Hepatocyte (in vitro differentiated cells): ENCODE measurements around the gene PTGES2.

Experiments used
- EZH2phosphoT487 ChIP-seq: fragments of 200-600 bp; sonication (generic); IDR thresholded peaks from one replicate; pipeline ENCODE4 v1.6.1; 2018; ENCODE audit warnings: antibody characterized with exemption, mild to moderate bottlenecking, low read depth, moderate library complexity; ENCODE audit not compliant: unreplicated experiment, severe bottlenecking
- TF ChIP-seq, protein P1 (sequence below): fragments of 200-600 bp; sonication (generic); IDR thresholded peaks from 2 replicates; pipeline ENCODE4 v1.5.1; 2016; ENCODE audit warnings: antibody characterized with exemption, mild to moderate bottlenecking; ENCODE audit not compliant: poor library complexity

DNA sequence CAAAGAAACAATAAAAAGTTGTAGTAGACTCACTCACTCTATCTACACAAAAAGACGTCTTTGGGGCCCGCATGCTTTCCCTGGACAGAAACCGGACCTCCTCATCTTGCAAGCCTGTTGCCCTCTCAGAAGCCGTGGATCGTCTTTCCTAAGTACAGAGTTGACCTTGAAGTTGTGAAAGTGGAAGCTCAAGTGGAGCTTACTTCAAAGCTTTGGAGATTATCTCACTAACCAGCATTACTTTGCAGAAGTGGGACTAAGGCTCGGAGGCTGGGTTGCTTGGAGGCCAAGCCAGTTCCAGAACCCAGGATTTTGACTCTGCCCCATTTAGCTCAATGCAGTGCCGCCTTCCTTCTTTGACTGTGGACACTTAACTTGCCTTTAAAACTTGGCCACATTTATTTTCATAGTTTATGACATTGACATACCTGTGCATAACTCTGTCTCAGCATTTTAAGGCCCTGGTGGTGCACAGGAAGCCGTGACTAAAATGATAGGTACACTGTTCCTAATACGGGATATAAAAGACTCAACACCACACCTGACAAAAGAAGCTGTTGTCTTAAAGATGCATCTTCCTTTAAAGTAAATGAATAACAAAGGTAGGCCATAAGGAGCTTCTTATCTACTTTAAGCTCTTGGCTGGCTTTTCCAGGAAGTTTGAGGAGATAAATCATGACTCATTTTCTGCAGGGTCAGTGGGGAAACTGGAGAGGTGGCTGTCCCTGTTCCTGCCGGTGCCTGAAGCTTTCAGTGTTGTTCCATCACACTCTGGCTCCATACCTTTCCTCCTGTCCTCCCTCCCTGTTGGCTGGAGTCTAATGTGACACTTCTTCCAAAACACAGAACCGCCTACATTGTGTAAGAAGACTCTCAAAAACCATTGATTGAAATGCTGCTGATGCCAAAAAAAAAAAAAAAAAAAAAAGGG, 48.8 kb downstream of the PTGES2 start:
- TF ChIP-seq, protein P1, sequence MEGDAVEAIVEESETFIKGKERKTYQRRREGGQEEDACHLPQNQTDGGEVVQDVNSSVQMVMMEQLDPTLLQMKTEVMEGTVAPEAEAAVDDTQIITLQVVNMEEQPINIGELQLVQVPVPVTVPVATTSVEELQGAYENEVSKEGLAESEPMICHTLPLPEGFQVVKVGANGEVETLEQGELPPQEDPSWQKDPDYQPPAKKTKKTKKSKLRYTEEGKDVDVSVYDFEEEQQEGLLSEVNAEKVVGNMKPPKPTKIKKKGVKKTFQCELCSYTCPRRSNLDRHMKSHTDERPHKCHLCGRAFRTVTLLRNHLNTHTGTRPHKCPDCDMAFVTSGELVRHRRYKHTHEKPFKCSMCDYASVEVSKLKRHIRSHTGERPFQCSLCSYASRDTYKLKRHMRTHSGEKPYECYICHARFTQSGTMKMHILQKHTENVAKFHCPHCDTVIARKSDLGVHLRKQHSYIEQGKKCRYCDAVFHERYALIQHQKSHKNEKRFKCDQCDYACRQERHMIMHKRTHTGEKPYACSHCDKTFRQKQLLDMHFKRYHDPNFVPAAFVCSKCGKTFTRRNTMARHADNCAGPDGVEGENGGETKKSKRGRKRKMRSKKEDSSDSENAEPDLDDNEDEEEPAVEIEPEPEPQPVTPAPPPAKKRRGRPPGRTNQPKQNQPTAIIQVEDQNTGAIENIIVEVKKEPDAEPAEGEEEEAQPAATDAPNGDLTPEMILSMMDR, result no peak
- TF ChIP-seq EZH2phosphoT487, result no peak
